Fibroblast of skin of right quadriceps (primary cell): ENCODE results near the gene TNIK.

Experiments used
- DNase-seq: peaks from one replicate; pipeline ENCODE4 v3.0.0-alpha.2; 2013

The TNIK gene

GRCh38 chr3:171416666-171417065, 43.5 kb downstream of the TNIK start:
- DNase-seq, result no peak

- no peak for DNase-seq
Measured at GRCh38 chr3:171416061-171416460, 44.1 kb downstream of the TNIK start.

DNA sequence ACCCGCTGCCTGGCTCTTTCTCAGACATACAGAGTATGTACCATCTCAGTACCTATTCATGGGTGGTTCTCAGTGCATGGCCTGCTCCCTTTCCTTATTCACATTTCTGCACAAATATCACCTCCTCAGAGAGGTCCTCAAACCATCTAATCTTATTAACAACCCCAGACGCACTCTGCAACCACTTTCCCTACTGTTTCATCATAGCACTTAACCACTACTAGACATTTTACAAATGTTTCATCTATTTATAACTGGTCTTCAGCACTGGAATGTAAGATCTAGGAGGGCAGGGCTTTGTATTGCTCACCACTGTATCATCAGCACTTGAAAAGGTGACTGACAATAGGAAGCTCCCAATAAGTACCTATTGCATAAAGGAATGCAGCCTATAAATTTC, 45.1 kb downstream of the TNIK start:
- DNase-seq, result peak; percentile 57

DNA sequence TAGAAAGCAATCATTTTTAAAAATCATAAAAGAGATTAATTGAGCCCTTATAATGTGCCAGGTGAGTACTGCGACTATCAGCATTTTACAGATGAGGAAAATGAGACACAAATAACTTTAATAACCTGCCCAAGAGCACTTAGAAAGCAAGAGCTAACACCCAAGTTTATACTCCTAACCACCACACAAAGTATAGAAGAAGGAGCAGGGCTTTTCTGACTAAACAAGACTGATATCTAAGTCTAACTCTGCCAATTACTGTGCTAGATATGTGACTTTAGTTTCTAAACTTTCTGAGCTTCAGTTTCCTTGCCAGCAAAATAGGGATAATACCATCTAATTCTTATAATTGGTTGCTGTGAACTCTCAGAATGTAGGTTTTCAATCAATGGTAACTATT, 47.7 kb downstream of the TNIK start:
- DNase-seq, result no peak

- DNase-seq, result no peak
Measured at GRCh38 chr3:171412054-171412453, 48.2 kb downstream of the TNIK start.

DNA sequence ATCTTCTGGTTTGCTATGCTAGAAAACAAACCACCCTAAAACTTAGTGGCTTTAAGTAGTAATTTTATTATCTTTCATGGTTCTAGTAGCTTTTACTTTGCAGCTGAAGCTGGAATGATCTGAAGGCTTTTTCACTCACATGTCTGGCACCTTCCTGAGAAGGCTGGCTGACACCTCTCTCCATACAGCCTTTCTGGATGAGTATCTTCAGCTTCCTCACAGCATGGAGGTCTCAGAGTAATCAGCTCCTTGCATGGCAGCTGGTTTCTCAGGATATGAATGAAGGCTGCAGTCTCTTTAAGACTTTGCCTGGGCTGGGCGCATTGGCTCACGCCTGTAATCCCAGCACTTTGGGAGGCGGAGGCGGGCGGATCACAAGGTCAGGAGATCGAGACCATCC, 50.0 kb downstream of the TNIK start:
- DNase-seq, result no peak

DNA sequence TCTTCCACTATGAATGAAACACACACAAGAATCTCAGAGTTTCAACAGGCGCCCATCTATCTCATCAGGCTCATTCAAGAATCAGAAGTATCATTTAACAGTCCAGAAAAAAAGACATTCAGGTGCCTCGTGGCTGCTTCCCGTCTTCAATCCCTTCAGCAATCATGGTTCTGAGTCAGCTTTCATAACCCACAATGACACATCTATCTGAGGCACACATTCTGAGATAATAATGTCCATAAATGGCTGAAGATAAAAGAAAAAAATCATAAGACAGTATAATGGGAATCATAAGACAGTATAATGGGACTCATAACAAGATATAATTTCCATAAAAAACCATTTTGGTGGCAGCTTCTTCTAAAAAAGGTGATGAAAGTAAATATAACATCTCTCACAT, 52.4 kb downstream of the TNIK start:
- peak; percentile 76 for DNase-seq

- no peak for DNase-seq
Measured at GRCh38 chr3:171404376-171404967, 55.7 kb downstream of the TNIK start.

DNA sequence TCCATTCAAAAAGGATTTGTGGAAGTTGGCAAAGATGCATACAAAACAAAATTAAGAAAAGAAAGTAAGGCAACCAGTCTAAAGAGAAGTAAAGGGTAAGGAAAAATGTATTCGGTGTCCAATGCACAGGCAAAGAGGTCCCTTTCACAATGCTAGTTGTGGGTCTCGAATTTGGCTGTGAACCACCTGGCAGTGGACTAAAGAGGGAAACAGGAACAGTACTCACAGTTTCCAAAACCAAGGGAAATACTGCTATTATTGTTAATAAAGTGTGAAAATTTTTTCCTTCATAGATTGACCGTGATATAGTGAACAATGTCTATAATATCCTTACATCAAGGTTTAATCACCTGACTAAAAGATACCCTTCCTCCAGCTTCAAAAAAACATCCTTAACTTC, 57.9 kb downstream of the TNIK start:
- no peak for DNase-seq

- DNase-seq, result no peak
Measured at GRCh38 chr3:171401432-171401831, 58.8 kb downstream of the TNIK start.

DNA sequence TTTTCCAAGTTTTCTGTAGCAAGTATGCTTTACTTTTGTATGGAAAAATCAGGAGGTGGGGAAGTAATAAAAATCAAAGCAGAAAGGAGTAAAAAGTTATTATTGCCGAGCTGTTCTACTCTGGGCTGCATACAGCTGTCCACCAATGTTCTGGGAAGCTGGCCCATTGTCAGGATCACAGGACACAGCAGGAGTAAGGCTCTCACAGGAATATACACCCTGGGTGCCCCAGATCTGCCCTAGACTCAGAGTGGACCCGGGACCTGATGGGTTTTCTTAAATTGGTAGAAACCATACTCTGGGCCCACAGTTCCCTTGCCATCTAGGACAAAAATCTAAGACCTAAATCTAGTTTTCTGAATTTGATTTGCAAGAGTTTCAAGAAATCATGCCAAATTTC, 60.4 kb downstream of the TNIK start:
- no peak for DNase-seq

GRCh38 chr3:171398343-171398742, 61.9 kb downstream of the TNIK start:
- no peak for DNase-seq

DNA sequence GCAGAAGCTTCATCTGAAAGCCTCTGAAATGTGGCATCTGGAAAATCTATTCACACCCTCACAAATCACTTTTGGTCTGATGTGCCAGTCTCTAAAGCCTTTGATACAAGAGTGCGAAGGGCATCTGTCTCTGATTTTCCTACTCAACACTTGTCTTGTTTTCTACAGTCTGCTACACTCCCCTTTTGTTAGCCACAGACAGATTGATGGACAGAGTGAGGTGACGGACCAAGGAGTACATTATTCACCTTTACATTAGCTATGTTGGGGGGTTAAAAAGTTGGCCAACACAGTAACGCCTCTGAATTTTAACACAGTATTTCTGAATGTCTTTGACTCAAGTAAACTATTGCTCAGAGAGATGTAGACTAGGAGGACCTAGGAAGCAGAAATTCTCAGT, 63.1 kb downstream of the TNIK start:
- no peak for DNase-seq

- DNase-seq, result peak; percentile 42
Measured at GRCh38 chr3:171396048-171396447, 64.2 kb downstream of the TNIK start.

- peak; percentile 47 for DNase-seq
Measured at GRCh38 chr3:171393032-171393744, 67.0 kb downstream of the TNIK start.

DNA sequence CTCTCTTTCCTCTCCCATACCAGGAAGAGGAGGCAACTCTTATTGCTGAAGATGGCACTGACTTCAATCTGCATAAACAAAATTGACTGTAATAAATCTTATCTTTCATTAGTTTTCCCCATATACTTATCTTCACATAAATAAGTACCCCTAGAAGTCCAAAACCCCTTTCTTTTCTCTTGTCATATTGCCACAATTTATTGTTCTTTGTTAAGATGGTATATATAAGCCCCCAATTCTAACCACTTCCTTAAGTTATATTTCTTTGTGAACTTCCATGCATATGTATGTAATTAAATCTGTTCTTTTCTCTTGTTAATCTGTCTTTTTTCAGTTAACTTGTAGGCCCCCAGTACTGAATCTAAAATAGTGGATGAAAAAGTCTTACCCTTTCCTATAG, 68.8 kb downstream of the TNIK start:
- no peak for DNase-seq

- no peak for DNase-seq
Measured at GRCh38 chr3:171390051-171390941, 69.9 kb downstream of the TNIK start.

DNA sequence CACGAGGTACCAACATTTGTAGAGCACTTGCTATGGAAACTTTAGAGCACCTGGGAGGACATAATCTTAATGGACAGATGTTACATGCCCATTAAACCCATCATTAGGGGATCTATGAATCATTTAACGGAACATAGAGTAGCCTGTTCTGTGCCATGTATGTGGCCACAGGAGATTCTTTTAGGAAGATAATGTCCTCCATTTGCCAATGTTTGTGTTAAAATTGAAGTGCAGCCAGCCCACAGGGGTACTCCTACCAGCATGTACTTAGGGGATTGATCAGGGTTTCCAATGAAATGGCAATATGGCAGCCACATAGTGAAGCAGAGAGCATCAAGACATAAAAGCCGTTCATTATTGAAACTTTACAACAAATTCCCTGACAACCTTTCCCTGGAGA, 70.7 kb downstream of the TNIK start:
- no peak for DNase-seq

DNA sequence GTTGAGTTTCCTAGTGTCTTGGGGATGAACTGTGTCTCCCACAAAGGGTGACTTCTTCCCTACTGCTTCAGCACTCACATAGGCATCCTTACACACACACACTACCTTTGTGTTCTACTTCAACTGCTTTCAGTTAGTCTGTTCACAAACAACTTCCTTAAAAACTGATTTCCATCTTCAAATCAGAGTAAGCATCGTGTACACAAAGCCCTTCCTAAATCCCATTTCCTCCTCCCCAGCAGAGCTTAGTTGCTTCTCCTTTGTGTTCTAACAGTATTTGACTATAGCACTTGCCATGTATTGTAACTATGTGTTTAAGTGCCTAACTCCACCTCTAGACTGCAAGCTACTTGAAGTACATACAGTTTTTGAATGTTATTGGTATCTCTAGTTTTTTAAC, 71.7 kb downstream of the TNIK start:
- DNase-seq, result no peak

DNA sequence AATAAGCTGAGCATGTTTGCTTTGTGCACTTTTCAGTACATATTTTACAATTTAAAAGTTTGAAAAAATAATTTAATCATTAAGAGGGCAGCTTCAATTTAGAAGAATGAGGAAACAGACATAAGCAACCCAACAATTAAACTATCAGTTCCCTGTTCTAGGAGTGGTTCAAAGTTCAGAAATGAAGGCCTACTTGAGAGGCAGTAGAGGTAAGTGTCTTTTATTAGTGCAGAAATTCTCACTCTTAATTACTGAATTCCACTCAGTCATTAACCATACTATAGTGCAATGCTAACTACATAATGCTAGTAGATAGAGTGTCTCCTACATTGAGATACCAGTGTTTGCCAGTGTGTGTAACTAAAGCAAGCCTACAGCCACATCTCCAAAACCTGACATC, 73.1 kb downstream of the TNIK start:
- no peak for DNase-seq

DNA sequence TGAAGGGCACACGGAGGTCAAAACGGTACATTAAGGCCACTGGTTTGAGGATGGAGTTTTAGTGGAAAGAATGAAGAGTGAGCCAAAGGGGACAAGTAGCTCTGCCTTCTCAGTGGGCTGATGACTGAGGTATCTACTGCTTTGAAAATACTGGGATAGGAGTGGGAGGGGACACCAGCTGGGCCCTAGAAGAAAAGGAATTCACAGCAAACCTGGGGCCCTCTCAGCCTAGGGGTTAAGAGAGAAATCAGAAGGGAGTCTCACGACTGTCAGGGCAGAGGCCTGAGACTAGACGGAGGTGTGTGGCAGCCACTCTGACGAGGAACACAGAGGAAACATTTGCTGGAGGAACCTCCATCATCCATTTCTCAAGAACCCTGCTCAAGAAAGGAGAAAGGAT, 75.1 kb downstream of the TNIK start:
- DNase-seq, result no peak

DNA sequence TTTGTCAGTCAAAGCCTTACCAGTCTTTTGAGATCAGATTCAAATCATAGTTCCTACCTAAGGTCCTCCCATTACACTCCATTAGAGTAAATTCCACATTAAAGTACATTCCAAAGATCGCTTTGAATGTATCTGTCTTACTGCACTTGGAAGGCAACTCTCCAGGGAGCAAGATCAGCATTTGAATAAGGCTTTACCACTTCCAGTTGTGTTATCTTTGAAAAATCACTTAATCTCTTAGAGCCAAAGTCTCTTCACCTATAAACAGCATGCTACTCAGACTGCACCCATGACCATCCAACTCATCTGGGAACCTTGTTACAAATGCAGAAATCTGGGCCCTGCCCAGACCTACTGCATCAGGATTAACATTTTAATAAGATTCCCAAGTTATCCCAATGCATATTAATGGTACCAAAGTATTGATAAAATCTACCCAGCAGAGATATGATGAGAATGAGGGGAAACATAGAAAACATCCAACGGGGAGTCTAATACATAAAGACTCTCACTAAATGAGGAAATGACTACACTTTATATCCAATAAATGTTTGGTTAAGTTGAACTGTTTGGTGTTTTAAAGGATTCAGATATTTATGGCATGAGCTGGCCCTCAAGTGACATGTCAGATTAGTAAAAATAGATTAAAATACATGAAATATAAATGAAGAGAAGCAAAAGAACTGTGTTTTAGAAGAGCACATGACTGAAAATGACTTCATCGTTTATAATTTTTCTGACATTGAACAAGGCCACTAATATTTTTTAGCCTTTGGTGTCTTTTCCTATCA, 75.9 kb downstream of the TNIK start:
- DNase-seq, result peak; percentile 39
